ENCODE results near the gene MYO7B. TPM values are rescaled to one million over a fixed set of nuclear protein-coding genes. Genes with fewer than 3 reads are reported as not detected.
"Not testable (repeated sequence)": the region's sequence is repeated elsewhere in the genome, so short reads cannot be mapped to it uniquely, and the experiment has no call there.

The MYO7B gene
- total RNA-seq, 2 donors from 2014 or later, result 0.16 to 0.19 TPM

DNA sequence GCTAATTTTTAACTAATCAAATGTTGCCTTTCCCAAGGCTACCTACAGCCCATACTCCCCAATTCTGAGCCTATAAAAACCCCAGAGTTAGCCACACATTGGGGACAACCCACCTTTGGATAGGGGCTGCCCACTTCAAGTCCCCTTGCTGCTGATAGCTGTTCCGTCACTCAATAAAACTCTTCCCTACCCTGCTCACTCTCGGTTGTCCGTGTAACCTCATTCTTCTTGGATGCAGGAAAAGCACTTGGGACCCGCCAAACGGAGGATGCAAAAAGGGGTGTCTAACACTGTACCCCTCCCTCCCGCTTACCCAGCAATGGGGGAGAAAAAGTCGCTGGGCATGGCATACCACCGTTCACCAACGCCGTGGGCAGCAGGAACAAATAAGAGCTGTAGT lies 21.4 kb upstream of the MYO7B start:
- no peak overlapping the region for H3K4me3 Mint-ChIP-seq
- H3K27me3 Mint-ChIP-seq, result no peaks in the 10 kb centered on the region
- peaks cover 29% of the 10 kb centered on the region for H3K4me1 Mint-ChIP-seq
- no peak for ATAC-seq (replicated peaks)
- no peak overlapping the region for H3K27ac Mint-ChIP-seq
- H3K36me3 Mint-ChIP-seq (ENCODE audit: low read depth), result peaks cover 90% of the 10 kb centered on the region
- H3K9me3 Mint-ChIP-seq, result no peaks in the 10 kb centered on the region

DNA sequence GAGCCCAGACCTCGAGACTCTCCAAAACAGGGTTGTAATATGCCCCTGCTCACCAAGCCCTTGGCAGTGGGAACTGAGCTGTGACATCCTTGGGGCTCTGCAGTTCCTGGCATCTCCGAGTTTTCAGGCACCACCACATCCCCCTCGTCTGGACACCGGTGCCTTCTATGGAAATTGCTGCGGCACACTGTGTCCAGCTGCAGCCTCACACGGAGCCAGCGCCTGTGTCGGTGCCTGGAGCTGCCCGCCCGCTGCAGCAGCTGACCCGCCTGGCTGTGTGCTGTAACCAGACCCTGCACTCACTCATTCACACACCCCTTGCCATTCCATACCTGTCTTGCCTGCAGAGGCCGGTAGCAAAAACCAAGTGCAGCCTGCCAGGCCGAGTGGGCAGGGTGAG lies 21.0 kb upstream of the MYO7B start:
- Mint-ChIP-seq H3K27me3 (no peaks in the 10 kb centered on the region), H3K9me3 (no peaks in the 10 kb centered on the region), H3K4me1 (peaks cover 29% of the 10 kb centered on the region), H3K4me3 (no peak overlapping the region), H3K27ac (peak overlapping the region; percentile 3), H3K36me3 (ENCODE audit: low read depth) (peaks cover 88% of the 10 kb centered on the region)
- no peak for ATAC-seq (replicated peaks)

DNA sequence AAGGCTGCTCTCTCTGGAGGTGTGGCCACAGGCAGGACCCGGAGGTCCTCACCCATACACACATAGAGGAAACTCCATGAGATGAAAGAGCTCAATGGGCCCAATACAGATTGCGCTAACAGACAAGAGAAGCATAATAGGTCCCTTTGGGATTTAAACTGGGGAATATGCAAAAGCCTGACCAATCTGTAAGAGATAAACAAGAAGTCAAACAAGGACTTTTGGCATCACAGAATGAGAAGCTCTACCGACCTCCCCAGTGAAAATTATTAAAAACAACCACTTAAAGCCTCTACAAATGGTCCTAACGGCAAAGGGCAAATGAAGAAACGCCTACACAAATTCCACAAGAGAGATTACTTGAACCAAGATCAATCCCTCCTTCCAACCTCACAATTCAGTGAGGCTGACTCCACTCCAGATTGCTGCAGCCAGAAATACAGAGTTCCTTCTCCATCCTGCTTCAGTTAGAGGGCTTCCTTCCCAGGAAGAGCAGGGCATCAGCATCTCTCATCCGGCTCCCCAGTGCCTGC lies 20.0 kb upstream of the MYO7B start:
- peaks cover 91% of the 10 kb centered on the region for H3K36me3 Mint-ChIP-seq (ENCODE audit: low read depth)

DNA sequence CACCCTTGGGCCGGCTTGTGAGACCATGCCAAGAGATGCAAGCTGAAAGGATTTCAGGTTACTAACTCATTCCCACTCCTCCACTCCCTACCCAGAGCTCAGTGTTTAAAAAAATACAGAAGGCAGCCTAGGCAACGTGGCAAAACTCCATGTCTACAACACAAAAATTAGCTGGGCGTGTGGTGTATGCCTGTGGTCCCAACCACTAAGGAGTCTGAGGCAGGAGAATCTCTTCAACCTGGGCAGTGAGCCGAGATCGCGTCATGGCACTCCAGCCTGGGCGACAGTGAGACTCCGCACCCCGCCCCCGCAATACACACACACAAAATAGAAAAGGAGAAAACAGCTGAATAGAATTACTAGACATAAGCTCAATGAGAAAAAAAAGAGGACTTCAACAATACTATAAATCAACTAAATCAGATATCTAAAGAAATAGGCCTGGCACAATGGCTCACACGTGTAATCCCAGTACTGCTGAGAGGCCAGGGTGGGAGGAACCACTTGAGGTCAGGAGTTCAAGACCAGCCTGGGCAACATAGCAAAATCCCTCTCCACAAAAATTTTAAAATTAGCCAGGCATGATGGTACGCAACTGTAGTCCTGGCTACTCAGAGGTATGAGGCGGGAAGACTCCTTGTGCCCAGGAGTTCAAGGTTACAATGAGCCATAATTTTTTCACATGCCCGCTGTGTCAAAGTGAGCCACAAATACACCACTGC lies 19.3 kb upstream of the MYO7B start:
- Mint-ChIP-seq H3K4me1 (peaks cover 22% of the 10 kb centered on the region), H3K36me3 (ENCODE audit: low read depth) (peaks cover 91% of the 10 kb centered on the region), H3K4me3 (no peak overlapping the region), H3K27me3 (no peaks in the 10 kb centered on the region), H3K27ac (peak overlapping the region; percentile 76), H3K9me3 (no peaks in the 10 kb centered on the region)
- ATAC-seq (replicated peaks), result no peak

More for the DNA sequence above, 20.0 kb upstream of the MYO7B start:
- H3K27me3 Mint-ChIP-seq, result no peaks in the 10 kb centered on the region
- peaks cover 29% of the 10 kb centered on the region for H3K4me1 Mint-ChIP-seq
- H3K9me3 Mint-ChIP-seq, result no peaks in the 10 kb centered on the region
- H3K27ac Mint-ChIP-seq, result peak overlapping the region; percentile 76
- no peak overlapping the region for H3K4me3 Mint-ChIP-seq
- no peak for ATAC-seq (replicated peaks)

DNA sequence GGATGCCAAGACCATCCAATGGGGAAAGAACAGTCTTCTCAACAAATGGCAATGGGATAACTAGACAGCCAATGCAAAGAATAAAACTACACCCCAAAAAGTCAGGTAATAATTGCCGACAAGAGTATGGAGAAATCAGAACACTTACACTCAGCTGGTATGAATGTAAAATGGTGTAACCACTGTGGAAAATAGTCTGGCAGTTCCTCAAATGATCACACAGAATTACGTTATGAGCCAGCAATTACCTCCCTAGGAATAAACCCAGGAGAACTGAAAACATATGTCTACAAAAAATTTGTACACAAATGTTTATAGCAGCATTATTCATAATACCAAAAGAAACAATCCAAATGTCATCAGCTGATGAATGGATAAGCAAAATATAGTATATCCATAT lies 18.0 kb upstream of the MYO7B start:
- Mint-ChIP-seq H3K4me3 (no peak overlapping the region), H3K27me3 (no peaks in the 10 kb centered on the region), H3K27ac (no peak overlapping the region), H3K4me1 (peaks cover 26% of the 10 kb centered on the region), H3K9me3 (no peaks in the 10 kb centered on the region), H3K36me3 (ENCODE audit: low read depth) (peaks cover 91% of the 10 kb centered on the region)
- no peak for ATAC-seq (replicated peaks)

DNA sequence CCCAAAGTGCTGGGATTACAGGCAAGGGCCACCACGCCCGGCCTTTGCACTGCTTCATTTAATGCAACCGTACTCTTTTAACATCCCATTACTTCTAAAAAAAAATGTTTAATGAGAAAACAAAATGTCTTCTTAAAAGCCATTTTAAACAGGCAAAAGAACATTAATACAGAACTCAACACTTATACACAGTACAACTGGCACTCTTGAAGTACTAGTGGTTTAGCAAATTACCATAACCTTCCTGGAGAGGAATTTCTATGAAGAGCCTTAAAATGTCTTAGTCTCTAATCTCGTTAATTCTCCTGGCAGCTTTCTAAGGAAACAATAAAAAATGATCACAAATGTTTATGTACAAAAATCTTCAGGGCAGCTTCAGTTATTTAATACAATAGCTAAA lies 15.1 kb upstream of the MYO7B start:
- Mint-ChIP-seq H3K27ac (no peak overlapping the region), H3K27me3 (no peaks in the 10 kb centered on the region), H3K9me3 (no peaks in the 10 kb centered on the region), H3K36me3 (ENCODE audit: low read depth) (peaks cover 79% of the 10 kb centered on the region), H3K4me3 (no peak overlapping the region), H3K4me1 (peaks cover 30% of the 10 kb centered on the region)
- no peak for ATAC-seq (replicated peaks)

DNA sequence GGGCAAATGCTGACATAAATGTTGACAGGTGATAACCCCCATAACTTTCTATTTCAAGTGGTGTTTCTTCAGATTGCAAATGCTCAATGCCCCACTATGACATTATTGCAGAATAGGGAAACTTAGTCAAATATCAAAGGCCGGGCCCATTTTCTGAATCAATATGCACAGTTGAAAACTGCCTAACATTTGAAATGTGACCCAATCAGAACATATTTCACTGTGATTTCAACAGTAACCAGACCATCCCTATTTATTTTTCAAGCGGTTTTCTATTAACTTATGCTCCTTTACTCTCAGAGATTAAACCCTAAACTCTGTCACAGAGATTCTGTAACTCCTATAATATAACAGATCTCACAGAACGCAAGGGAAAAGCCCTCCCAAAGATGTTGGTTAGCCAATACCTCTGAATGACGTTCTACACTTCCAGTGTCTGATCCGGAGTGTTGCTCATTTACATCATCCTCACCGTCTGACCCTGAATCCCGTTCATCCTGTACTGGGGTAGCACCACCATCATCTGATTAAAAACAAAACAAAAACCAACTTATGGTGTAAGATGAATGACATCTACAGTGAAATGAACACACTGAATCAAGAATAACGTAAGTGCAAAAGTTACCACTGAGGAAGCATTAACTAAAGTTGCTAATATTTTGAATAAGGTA lies 12.1 kb upstream of the MYO7B start:
- peaks cover 20% of the 10 kb centered on the region for H3K4me1 Mint-ChIP-seq
- H3K27ac Mint-ChIP-seq, result peak overlapping the region; percentile 76
- peaks cover 62% of the 10 kb centered on the region for H3K36me3 Mint-ChIP-seq (ENCODE audit: low read depth)
- H3K9me3 Mint-ChIP-seq, result no peaks in the 10 kb centered on the region
- H3K4me3 Mint-ChIP-seq, result peak overlapping the region; percentile 94
- ATAC-seq (replicated peaks), result peak; percentile 43
- H3K27me3 Mint-ChIP-seq, result no peaks in the 10 kb centered on the region

DNA sequence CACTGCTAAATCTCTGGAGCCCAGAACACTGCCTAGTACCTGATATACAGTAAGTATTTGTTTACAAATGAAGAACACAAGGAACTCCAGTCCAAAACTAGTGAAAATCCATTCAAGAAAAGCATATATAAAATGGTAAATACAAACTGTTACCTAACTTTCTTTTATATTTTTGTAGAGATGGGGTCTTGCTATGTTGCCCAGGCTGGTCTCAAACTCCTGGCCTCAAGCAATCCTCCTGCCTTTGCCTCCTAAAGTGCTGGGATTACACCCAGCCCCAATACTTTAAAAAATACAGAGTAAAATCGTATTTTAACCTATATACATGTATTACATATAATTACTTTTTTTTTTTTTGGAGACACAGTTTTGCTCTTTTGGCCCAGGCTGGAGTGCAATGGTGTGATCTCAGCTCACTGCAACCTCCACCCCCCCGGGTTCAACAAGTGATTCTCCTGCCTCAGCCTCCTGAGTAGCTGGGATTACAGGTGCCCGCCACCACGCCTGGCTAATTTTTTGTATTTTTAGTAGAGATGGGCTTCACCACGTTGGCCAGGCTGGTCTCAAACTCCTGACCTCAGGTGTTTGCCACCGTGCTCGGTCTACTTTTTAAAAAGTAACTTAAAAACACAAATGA lies 11.2 kb upstream of the MYO7B start:
- peak overlapping the region; percentile 76 for H3K27ac Mint-ChIP-seq
- peaks cover 20% of the 10 kb centered on the region for H3K4me1 Mint-ChIP-seq
- ATAC-seq (replicated peaks); H3K27me3 Mint-ChIP-seq; H3K9me3 Mint-ChIP-seq: not testable (repeated sequence)
- peak overlapping the region; percentile 94 for H3K4me3 Mint-ChIP-seq
- peaks cover 62% of the 10 kb centered on the region for H3K36me3 Mint-ChIP-seq (ENCODE audit: low read depth)

DNA sequence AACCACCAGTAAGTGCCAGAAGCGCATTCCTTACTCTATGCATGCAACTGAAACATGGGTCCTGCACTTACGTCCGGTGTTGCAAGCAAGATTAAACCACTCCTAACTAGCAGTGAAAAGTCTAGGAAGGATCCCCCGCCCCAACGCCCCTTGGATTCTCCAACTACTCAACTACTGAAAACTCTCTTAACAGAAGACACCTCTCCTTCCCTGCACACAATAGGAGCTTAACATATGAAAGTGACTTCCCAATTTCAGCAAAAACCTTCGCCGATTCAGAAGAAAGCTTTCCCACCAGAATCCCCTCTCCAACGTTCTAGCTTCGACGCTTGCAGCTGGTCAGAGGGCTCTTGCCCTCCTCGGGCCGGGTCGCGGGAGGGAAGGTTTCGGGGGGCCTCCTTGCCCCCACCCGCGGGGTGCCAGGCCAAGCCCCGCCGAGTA lies 9.8 kb upstream of the MYO7B start:
- peak overlapping the region; percentile 99 for H3K27ac Mint-ChIP-seq
- H3K36me3 Mint-ChIP-seq (ENCODE audit: low read depth), result peaks cover 48% of the 10 kb centered on the region
- ATAC-seq (replicated peaks), result no peak
- H3K4me1 Mint-ChIP-seq, result peaks cover 20% of the 10 kb centered on the region
- no peaks in the 10 kb centered on the region for H3K27me3 Mint-ChIP-seq
- H3K9me3 Mint-ChIP-seq, result no peaks in the 10 kb centered on the region
- peak overlapping the region; percentile 94 for H3K4me3 Mint-ChIP-seq

DNA sequence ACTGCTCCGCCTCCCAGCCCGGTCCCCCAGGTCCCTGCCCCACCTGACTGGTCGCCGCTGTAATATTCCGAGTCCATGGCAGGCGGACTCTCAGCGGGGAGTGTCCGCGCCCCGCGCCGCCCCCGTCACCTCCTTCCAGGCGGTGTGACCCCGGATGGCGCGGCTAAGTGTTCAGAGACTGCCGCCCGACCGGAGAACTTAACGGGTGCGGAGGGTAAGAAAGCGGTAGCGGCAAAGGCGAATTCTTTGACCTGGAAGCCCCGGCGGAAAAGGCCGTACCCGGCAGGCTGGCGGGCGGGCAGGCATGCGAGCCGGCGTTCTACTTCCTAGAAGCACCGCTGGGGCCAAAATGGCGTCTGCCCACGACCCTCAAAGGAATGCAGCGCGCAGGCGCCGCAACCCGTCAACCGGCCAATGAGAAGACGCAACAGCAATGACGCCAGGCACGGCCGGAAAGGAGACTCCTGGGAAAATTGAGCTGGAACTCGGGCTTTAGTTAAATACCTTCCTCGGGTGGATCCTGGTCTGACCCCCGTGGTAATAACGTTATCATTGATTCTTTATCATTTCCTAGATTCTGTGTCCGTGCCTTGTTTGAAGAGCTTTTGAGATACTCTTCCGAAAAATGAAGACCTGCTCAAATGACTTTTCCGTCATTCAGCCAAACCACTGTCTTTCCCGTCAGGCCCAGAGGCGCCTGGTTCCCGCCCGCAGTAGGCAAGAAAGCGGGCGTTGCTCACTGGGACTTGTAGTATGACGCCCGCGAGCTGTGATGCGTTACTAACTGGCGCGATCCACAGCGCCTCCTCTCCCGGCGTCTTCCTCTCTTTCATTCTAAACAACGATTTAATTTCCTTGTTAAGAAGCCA lies 9.1 kb upstream of the MYO7B start, which contains the start of gene IWS1:
Gene IWS1, minus strand, starts transcription at position 358 of the 869 bp plus-strand sequence. Its CDS starts 281 bp downstream, at position 77.
- Mint-ChIP-seq H3K27me3 (no peaks in the 10 kb centered on the region), H3K27ac (peak within 1 kb of the TSS; percentile 99), H3K4me3 (peak within 1 kb of the TSS; percentile 94)

DNA sequence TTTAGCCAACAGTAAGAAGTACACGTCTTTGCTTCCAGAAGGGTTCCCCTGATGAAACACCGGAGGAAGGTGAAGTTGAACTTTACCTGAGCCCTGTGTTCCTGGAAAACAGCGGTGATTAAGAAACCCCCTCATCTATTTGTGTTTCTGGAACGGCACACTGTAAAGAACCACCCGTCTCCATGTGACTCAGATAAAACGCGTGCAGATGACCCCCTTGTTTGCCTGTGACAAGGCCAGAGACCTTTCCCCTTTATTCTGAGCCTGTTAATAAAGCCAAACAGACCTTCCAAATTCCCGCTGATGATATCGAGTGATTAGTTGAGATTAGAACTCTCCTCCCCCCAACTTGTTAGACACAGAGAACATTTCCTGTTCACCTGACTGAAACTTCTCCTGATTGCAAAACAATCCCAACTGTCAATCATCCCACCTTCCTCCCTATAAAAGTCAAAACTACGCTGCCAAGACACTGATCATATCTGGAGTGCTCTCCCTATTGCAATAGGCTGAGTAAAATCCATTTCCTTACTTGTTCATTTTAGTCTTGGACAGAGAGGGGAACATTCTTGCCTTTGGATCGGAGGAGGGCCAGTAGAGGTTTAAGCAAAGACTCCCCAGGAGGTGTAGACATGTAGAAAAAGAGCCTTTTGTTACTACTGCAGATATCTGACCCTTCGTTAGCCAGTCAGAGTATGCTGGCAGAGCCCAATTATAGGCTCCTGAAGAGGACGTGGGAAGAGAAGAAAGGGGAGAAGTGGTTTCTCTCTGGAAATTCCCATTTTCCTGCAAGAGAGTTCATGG lies 8.3 kb upstream of the MYO7B start:
- H3K27me3 Mint-ChIP-seq, result no peaks in the 10 kb centered on the region
- H3K4me1 Mint-ChIP-seq, result peaks cover 16% of the 10 kb centered on the region
- peak; percentile 15 for ATAC-seq (replicated peaks)
- H3K36me3 Mint-ChIP-seq (ENCODE audit: low read depth), result peaks cover 33% of the 10 kb centered on the region
- H3K27ac Mint-ChIP-seq, result peak overlapping the region; percentile 99
- H3K9me3 Mint-ChIP-seq, result no peaks in the 10 kb centered on the region
- peak overlapping the region; percentile 94 for H3K4me3 Mint-ChIP-seq

More for the DNA sequence above, 9.1 kb upstream of the MYO7B start, which contains the start of gene IWS1:
- Mint-ChIP-seq H3K36me3 (ENCODE audit: low read depth) (peaks cover 41% of the 10 kb centered on the region), H3K4me1 (peaks cover 20% of the 10 kb centered on the region), H3K9me3 (no peaks in the 10 kb centered on the region)
- ATAC-seq (replicated peaks), result peak; percentile 91

DNA sequence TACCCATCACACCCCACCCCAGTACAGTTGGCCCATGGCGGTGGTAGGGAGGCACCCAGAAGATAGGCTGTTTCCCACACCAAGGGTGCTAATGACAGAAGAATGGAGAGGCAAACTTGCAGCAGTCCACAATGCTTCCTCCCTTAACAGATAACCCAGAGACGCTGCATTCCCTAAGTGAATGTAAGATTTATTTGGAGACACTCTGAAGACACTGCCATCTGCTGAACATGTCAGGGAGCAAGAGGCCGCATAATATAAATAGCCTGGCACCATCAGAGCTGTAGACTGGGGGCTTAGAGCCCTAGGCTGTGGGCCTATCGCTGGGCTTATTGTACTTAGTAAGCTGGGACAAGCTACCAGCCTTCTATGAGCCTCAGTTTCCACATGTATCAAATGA lies 7.0 kb upstream of the MYO7B start:
- H3K36me3 Mint-ChIP-seq (ENCODE audit: low read depth), result peaks cover 20% of the 10 kb centered on the region

DNA sequence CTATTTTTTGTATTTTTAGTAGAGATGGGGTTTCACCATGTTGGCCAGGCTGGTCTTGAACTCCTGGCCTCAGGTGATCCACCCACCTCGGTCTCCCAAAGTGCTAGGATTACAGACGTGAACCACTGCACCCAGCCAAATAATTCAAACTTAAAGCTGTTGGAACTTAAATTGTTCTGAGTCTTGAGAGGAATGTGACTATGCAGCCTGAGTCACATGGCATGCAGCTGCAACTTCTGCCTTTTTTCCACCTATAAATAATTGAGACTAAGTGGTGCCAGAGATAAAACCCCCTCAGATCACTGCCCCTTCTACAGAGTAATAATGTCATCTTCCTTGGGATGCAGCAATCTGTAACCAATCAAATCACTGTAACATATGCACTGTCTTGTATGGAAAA lies 6.1 kb upstream of the MYO7B start:
- not testable (repeated sequence) for H3K27me3 Mint-ChIP-seq; H3K4me1 Mint-ChIP-seq; H3K27ac Mint-ChIP-seq; H3K4me3 Mint-ChIP-seq; H3K9me3 Mint-ChIP-seq; ATAC-seq (replicated peaks)
- peaks cover 14% of the 10 kb centered on the region for H3K36me3 Mint-ChIP-seq (ENCODE audit: low read depth)

More for the DNA sequence above, 7.0 kb upstream of the MYO7B start:
- Mint-ChIP-seq H3K4me1 (peaks cover 10% of the 10 kb centered on the region), H3K4me3 (no peak overlapping the region), H3K27ac (no peak overlapping the region), H3K27me3 (no peaks in the 10 kb centered on the region), H3K9me3 (no peaks in the 10 kb centered on the region)
- ATAC-seq (replicated peaks), result no peak

All from activated T-helper 17 cell treated with anti-CD3 and anti-CD28 coated beads, Interleukin-2, amount 50 U/mL, for 72 hours (primary cell).